GM23248 (cell line): ENCODE data around the gene SIK3.

Experiments used
- EZH2 ChIP-seq: fragments of 200-600 bp; sonication (generic); IDR thresholded peaks from 2 replicates; pipeline ENCODE4 v1.6.1; 2018; ENCODE audit warnings: antibody characterized with exemption, mild to moderate bottlenecking; ENCODE audit not compliant: insufficient read depth, poor library complexity, severe bottlenecking
- EZH2phosphoT487 ChIP-seq: fragments of 200-600 bp; sonication (generic); IDR thresholded peaks from 2 replicates; pipeline ENCODE4 v1.6.1; 2018; ENCODE audit warnings: antibody characterized with exemption, moderate library complexity, mild to moderate bottlenecking, low read depth; ENCODE audit not compliant: insufficient read depth

- no peak for TF ChIP-seq EZH2phosphoT487
- no peak for TF ChIP-seq EZH2
Observed at GRCh38 chr11:117080370-117080769, 17.9 kb downstream of the SIK3 start.
